ENCODE results near the gene ZDHHC1.

The ZDHHC1 gene

GRCh38 chr16:67393111-67393787 lies 23.0 kb downstream of the ZDHHC1 start, which contains the start of gene TPPP3:
TPPP3 (minus strand) TSS chr16:67393498; CDS start chr16:67391111, 2,387 bp downstream.
- H3K27ac ChIP-seq: peak within 1 kb of the TSS; percentile 36
- no peak within 1 kb of the TSS for H3K9ac ChIP-seq
- no peaks in the 10 kb centered on the region for H3K27me3 ChIP-seq (ENCODE audit: control insufficient read depth, insufficient read depth, low read length)
- no peaks in the 10 kb centered on the region for H3K79me2 ChIP-seq
- peak within 1 kb of the TSS; percentile 76 for H3K4me2 ChIP-seq (ENCODE audit: low read length)
- H2AFZ ChIP-seq: peak within 1 kb of the TSS; percentile 69
- TF ChIP-seq CTCF (IDR thresholded peaks at IDR 0.05): peak; percentile 72
- H3K4me1 ChIP-seq: peaks cover 17% of the 10 kb centered on the region
- H3K9me3 ChIP-seq (ENCODE audit: control insufficient read depth, low read length): no peaks in the 10 kb centered on the region
- no peaks in the 10 kb centered on the region for H3K36me3 ChIP-seq (ENCODE audit: control insufficient read depth, insufficient read depth, low read length)
- H3K4me3 ChIP-seq (ENCODE audit: low read depth, low read length): peak within 1 kb of the TSS; percentile 64

GRCh38 chr16:67392301-67393059 lies 23.8 kb downstream of the ZDHHC1 start:
- no peaks in the 10 kb centered on the region for H3K79me2 ChIP-seq
- no peaks in the 10 kb centered on the region for H3K27me3 ChIP-seq (ENCODE audit: control insufficient read depth, insufficient read depth, low read length)
- H3K27ac ChIP-seq: no peak overlapping the region
- H3K9ac ChIP-seq: no peak overlapping the region
- H2AFZ ChIP-seq: peak overlapping the region; percentile 69
- peak overlapping the region; percentile 64 for H3K4me3 ChIP-seq (ENCODE audit: low read depth, low read length)
- no peaks in the 10 kb centered on the region for H3K9me3 ChIP-seq (ENCODE audit: control insufficient read depth, low read length)
- peaks cover 17% of the 10 kb centered on the region for H3K4me1 ChIP-seq
- peak overlapping the region; percentile 76 for H3K4me2 ChIP-seq (ENCODE audit: low read length)
- no peak for TF ChIP-seq CTCF (IDR thresholded peaks at IDR 0.05)
- no peaks in the 10 kb centered on the region for H3K36me3 ChIP-seq (ENCODE audit: control insufficient read depth, insufficient read depth, low read length)

- no peak overlapping the region for H3K4me3 ChIP-seq (ENCODE audit: low read depth, low read length)
- no peak overlapping the region for H3K9ac ChIP-seq
- H3K4me1 ChIP-seq: peaks cover 12% of the 10 kb centered on the region
Measured at GRCh38 chr16:67391424-67392300, 24.6 kb downstream of the ZDHHC1 start.

GRCh38 chr16:67390816-67391423 lies 25.4 kb downstream of the ZDHHC1 start:
- Histone ChIP-seq H3K79me2 (no peaks in the 10 kb centered on the region), H3K9ac (no peak overlapping the region), H3K9me3 (ENCODE audit: control insufficient read depth, low read length) (no peaks in the 10 kb centered on the region), H3K27me3 (ENCODE audit: control insufficient read depth, insufficient read depth, low read length) (no peaks in the 10 kb centered on the region), H3K4me3 (ENCODE audit: low read depth, low read length) (no peak overlapping the region), H3K27ac (no peak overlapping the region), H3K4me1 (peaks cover 6% of the 10 kb centered on the region), H3K4me2 (ENCODE audit: low read length) (no peak overlapping the region), H3K36me3 (ENCODE audit: control insufficient read depth, insufficient read depth, low read length) (no peaks in the 10 kb centered on the region), H2AFZ (no peak overlapping the region)
- TF ChIP-seq CTCF (IDR thresholded peaks at IDR 0.05): no peak

More at GRCh38 chr16:67391424-67392300, 24.6 kb downstream of the ZDHHC1 start:
- Histone ChIP-seq H3K27ac (no peak overlapping the region), H2AFZ (no peak overlapping the region), H3K27me3 (ENCODE audit: control insufficient read depth, insufficient read depth, low read length) (no peaks in the 10 kb centered on the region), H3K4me2 (ENCODE audit: low read length) (no peak overlapping the region), H3K36me3 (ENCODE audit: control insufficient read depth, insufficient read depth, low read length) (no peaks in the 10 kb centered on the region), H3K9me3 (ENCODE audit: control insufficient read depth, low read length) (no peaks in the 10 kb centered on the region), H3K79me2 (no peaks in the 10 kb centered on the region)
- TF ChIP-seq CTCF (IDR thresholded peaks at IDR 0.05): no peak

All from parathyroid adenoma (tissue), 2 donors.